OCI-LY3 (cell line): ENCODE measurements around the gene SH3RF3.

Experiments used
- EZH2phosphoT487 ChIP-seq: fragments of 200-600 bp; shearing (Covaris generic); IDR thresholded peaks from 2 replicates; pipeline ENCODE4 v1.6.1; 2018; ENCODE audit warnings: antibody characterized with exemption, mixed run types, low read depth
- TF ChIP-seq, protein P1 (sequence below): fragments of 200-600, 300-600 bp; sonication (generic); IDR thresholded peaks from 2 replicates; pipeline ENCODE4 v1.5.1; 2014; ENCODE audit warnings: antibody characterized with exemption, low read length, low read depth

DNA sequence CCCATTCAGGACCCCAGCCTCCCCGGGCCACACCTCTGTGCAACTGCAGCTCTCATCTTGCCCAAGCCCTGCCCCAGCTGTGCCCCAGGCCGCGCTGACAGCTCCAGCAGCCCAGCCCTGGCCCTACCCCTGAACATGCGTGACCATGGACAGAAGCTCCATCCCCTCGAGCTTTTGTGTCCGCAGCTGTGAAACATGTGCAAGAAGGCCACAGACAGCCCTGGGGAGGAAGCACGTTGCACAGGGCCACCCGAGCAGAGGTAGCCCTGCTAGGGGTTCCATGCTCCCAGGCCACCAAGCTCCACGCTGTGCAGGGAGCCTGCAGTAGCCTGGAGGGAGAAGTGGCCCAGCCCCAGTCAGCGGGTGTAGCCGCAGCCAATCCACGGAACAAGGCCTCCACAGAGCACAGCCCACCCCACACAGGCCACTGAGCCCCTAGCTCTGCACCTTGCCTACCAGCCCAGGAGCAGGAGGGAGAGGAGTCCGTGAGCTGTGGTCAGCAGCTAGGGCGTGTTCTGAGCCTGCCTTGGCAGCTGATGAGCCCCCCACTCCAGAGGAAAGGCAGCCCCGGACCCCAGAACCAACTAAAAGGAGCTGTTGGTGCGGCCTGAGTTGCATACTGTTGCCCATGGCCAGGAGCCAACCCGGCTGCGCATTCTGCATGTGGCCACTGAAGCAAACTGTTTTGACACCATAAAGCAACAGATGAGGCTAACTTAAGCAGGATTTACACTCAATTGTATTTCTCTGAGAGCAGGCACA, 300.7 kb downstream of the SH3RF3 start:
- TF ChIP-seq, protein P1, sequence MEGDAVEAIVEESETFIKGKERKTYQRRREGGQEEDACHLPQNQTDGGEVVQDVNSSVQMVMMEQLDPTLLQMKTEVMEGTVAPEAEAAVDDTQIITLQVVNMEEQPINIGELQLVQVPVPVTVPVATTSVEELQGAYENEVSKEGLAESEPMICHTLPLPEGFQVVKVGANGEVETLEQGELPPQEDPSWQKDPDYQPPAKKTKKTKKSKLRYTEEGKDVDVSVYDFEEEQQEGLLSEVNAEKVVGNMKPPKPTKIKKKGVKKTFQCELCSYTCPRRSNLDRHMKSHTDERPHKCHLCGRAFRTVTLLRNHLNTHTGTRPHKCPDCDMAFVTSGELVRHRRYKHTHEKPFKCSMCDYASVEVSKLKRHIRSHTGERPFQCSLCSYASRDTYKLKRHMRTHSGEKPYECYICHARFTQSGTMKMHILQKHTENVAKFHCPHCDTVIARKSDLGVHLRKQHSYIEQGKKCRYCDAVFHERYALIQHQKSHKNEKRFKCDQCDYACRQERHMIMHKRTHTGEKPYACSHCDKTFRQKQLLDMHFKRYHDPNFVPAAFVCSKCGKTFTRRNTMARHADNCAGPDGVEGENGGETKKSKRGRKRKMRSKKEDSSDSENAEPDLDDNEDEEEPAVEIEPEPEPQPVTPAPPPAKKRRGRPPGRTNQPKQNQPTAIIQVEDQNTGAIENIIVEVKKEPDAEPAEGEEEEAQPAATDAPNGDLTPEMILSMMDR = no peak
- TF ChIP-seq EZH2phosphoT487 = no peak
